Measurements from ENCODE around the gene VWF.

Gene VWF

DNA sequence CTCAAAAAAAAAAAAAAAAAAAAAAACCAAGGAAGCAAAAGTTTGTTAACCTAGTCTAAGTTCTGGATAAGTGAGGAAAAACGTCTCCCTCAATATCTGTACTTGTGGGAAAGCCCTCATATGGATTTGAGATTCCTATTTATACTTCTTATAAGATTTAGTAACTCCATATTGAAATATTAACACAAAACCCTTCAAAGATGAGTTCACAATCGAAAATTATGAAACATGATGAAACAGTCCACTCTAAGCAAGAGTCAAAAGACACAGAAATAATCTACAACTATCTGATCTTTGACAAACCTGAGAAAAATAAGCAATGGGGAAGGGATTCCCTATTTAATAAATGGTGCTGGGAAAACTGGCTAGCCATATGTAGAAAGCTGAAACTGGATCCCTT lies 25.2 kb downstream of the VWF start:
- DNase-seq: no peak

DNA sequence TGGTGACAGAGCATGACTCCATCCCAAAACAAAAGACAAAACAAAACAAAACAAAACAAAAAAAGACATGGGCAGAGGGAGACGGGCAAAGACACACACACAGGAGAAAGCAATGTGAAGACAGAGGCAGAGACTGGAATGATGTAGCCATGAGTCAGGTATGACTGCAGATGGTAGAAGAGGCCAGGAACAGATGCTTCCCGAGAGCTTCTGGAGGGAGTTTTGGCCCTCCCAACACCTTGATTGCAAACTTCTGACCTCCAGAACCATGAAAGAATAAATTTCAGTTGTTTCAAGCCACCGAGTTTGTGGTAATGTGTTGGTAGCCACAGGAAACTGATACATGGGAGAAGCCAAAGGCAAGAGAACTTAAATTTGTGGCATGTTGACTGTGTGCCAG lies 27.1 kb downstream of the VWF start:
- no peak for DNase-seq

DNA sequence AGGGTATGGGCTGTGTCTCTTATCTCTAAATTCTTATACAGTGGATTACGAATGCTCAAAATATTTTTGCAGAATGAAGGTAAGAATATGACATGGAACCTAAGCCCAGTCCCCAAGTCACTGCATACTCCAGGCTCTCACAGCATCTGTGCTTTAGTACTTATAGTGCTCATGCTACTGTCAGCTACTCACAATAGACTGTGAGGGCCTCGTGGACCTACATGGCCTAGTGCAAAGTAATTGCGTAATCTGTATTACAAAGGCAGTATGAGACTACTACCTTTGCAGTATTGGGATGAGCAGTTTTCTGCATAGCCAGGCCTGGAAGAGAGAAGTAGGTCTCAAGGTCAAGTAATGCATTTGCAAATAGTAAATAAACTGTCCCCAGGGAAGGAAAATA lies 27.9 kb downstream of the VWF start:
- DNase-seq: no peak

DNA sequence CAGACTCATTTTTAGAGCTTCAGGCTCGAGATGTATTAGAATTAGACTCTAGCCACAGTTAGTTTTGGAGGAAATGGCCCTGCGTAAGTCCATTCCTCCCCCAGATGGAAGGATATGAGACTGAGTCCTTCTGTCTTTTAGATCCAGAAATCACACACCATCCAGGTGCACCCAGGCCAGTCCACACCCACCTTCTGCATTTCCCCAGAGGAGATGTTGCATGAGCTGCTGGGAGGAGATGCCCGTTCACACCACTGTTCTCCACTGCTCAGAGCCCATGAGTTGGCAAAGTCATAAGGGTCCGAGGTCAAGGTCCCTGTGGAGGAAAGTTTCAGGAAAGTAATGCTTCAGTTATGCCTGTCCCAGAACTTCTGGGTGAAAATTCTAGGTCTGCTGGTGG lies 29.2 kb downstream of the VWF start:
- DNase-seq: no peak

DNA sequence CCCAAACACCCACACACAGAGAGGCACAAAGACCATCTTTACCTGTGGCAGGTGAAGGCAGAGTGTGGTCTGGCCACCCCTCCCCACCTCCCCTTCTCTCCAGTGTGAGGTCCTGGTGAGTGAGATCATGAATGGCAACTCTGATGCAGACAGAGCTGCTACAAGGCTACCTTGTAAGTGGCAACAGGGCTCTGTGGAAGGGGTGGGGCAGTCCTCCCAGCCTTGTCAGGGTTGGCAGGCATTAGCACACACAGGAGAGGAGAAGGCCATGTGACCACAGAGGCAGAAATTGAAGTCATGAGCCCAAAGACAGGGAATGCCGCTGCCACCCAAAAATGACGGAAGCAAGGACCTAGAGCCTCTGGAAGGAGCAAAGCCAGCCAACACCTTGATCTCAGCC lies 30.7 kb downstream of the VWF start:
- DNase-seq: no peak

DNA sequence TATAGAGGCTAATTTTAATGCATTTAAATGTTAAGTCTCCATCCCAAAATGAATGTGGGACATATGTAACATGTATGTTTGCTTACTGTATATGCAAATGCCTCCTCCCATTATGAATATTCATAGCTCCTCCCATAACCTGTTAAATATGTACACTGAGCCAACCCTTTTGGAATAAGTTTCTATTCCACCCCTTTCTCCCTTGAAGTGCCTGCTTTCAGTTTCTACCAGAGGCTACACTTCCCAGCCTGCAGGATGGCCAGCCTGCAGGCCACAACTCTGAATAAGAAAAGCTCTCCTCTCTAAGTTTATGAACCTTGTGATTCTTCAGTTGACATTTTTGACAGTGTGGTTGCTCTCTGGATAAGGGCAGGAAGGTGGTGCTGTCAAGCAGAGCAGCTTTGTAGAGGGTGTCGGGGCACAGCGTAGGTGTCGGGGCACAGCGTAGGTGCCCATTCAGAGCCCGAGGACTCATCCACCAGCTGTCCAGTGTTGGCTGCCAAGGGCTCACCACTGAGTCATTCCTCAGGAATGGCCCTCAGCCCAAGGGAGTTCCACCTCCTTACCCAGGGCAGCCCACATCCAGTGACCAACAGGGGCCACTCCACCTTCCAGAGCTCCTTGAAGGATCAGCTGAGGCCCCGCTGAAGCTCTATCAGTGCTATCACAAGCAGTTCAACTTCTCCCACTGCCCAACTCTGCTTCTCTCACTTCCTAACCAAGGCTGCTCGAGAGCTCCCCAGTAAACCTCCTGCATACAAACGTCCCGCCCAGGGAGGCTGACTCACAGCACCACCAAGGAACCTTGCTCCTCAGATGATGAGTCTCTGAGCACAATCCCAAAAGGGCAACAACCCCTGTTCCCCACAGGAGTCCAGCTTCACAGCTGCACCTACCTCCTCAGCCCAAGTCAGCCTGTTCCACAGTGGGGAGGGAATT lies 31.4 kb downstream of the VWF start:
- peak in 1 of 2 donors; percentile 41 for DNase-seq

DNA sequence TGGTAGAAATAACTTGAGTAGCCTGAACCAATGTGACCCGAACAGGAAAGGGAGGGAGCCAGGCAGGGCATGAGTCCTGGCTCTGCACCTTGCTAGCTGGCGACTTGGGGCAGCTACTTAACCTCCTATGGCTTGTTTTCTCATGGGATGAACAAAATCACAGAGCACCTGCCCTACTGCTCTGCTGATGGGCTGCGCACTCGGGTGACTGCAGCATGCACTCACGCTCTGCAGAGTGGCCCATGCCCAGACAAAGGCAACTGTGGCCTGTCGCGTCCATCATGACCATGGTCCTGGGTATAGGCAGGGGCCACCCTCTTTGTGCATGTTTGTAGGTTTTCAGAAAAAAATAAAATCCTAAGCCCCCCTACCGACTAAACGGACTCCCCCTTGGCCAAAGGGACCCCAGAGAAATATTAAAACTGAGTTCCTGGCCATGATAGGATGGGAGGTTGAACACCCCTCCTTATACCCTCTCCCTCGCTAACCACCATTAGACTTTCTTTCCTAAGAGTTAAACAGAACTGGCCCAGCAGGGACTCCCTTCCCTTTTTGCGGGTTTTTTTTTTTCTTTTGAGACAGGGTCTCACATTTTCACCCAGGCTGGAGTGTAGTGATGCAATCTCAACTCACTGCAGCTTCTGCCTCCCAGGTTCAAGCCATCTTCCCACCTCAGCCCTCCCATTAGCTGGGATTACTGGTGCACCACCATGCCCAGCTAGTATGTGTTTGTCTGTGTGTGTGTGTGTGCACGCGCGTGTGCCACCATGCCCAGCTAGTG lies 32.5 kb downstream of the VWF start:
- DNase-seq: no peak

DNA sequence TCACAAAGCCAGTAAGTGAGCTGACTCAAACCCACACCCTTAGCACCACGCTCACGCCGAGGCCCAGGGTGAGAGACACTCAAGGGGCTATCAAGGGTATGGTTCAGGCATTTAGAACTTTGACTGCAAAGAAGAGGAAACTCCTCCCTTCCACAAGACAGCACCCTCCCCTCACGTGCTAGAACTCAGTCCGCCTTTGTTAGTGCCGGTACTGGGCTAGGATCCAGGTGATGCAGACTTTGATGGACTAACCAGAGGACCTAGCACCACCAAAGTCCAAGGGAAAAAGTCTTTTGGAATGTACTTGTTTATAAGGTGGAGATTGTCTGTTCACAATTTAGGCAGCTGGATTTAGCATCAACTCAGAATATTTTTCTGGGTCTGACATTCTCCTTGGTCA lies 33.7 kb downstream of the VWF start:
- DNase-seq: no peak

DNA sequence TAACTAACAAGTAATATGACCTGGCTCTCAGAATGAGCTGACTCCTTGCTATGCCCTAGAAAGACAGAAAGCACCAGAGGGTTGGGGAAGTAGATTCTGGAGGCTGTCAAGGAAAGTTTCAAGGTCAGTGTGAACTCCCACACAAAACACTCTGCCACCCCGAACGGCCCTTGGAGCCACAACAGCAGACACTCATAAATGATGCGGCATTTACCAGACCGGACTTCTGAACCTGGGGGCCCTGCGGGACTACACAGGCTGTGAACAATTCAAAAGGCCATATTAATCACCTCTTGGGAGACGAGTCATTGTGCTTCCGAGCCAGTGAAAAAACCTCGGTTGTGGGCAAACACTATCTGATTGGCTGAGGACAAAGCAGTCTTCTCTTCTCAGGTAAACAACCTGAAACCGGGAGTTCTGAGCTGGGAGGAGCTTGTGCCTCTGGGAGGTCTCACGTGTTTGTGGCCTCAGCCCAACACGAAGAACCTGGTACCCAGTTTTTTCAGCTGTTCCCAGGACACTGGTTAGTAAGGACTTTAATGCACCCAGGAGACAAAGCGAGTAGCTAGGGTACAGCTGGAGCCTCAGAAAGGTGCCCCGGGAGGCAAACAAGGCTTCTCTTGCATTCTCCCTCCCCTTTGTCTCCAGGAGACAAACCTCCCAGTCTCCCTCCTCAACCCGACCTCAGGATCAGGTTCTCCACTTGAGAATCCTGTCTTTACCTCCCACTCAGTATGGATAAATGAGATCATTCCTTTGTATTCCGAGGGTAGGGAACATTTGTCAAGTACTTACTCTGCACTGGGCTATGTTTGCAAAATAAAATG lies 35.3 kb downstream of the VWF start:
- no peak for DNase-seq

DNA sequence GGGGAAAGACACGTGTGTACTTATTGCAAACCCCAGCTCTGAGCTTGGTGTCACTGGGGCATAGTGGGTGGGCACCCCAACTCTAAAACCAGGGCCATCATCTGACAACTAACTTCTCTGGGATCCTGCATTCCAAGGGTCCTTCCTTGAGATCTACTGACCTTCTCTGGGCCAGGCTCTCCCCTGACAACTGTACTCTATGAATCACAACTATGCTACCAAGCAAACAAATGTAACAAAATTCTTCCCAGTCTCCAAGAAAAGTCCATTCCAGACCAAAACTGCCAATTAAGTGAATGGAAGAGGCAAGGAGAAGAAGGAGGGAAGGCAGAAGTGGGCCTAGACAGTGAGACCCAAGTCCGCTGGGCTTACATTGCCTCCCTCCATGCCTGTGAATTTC lies 38.2 kb downstream of the VWF start:
- DNase-seq: no peak

DNA sequence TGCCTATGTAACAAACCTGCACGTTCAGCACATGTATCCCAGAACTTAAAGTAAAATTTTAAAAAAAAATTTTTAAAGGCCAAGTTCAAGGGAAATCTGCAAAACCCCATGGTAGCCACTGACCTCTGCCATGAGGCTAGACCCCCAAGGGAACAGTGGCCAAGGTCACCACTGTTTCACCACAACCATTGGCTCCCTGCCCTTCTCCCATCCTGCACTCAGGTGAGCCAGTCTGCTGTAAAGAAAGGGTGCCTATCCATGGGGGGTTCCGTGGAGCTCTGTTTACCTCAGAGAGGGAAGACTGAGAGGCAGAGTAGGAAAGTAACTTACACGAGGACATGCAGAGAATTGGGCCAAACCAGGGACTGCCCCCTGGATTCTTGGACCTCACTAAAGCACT lies 38.6 kb downstream of the VWF start:
- no peak for DNase-seq

DNA sequence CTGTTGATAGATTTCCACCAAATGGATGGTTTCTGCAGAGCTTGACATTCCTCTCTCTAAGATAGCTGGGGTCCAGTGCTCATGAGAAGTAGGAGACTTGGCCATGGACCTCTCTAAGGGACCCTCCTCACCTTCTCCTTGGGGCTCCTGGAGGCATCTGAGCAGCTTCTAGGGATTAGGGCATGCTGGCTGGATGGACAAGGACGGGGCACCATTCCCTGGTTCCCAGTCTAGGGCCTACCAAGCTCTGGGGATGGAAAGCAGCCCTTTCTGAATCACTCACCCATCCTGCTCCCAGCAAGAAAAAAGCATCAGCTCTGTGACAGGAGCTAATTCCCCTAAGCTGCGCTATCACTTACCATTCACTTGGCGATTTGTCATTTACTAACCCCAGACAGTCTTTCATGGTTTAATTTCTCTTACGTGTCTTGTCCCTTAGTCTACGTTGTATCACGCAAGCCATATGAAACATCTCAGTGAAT lies 39.5 kb downstream of the VWF start:
- DNase-seq: no peak

DNA sequence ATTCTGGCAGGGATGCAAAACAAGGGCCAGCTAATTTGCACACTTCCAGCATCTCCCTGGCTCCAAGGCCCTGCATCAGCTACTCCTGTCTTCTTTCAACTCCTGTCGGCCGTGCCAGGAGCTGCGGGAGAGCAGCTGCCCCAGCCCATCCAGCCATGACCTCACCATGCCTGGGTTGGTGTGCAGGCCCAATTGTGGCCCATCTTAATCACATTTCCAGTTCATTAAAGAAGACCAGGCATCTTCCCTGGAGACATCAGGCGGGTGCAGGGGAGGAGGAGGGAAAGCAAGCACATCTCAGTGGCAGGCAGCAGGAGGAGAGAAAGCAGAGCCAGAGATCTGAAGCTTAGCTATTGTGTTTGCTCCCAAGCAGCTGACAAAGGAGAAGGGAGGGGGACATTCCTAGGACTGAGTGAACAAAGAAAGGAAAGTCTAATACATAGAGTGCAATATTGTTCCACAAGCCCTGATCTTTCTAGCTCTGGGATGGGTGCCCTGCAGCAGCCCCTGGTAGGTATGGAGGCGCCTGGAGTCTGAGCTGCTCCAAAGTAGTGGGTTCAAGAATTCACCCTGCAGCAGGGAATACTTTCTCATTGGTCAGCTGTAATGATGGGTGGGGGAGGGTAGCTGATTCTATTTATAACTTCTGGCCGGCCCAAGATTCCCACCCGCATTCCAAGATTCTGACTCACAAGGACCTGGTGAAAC lies 40.1 kb downstream of the VWF start:
- DNase-seq: no peak

DNA sequence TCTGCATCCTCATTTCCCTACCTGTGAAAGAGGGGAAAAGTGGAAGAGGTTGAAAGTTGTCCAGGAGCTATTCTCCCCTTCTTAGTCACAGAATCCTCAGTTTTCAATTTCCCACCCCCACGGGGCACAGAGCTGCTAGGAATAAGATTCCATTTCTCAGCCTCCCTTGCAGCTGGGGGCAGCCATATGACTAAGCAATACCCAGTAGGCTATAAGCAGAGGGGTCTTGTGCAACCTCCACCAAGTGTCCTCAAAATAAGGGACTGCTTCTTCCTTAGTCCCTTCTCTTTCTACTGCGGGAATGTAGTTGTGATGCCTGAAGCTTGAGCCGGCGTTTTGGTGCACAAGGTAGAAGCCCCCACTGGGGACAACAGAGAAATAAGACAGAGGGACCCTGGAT lies 40.9 kb downstream of the VWF start:
- DNase-seq: no peak

DNA sequence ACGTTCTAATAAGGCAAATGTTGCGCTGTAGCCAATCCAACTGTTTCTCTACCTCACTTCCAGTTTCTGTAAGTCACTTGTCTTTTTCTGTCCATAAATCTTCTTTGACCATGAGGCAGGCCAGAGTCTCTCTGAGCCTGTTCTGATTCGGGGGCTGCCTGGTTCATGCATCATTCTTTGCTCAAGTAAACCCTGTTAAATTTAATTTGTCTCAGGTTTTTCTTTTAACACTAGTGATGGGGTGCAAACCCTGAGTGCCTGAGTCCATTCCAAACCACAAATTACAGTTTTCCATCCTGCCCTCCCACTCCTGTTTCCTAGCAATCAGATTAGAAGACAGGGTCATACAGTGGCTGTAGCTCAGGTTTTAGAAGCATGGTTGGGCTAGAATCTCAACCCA lies 41.9 kb downstream of the VWF start:
- no peak for DNase-seq

DNA sequence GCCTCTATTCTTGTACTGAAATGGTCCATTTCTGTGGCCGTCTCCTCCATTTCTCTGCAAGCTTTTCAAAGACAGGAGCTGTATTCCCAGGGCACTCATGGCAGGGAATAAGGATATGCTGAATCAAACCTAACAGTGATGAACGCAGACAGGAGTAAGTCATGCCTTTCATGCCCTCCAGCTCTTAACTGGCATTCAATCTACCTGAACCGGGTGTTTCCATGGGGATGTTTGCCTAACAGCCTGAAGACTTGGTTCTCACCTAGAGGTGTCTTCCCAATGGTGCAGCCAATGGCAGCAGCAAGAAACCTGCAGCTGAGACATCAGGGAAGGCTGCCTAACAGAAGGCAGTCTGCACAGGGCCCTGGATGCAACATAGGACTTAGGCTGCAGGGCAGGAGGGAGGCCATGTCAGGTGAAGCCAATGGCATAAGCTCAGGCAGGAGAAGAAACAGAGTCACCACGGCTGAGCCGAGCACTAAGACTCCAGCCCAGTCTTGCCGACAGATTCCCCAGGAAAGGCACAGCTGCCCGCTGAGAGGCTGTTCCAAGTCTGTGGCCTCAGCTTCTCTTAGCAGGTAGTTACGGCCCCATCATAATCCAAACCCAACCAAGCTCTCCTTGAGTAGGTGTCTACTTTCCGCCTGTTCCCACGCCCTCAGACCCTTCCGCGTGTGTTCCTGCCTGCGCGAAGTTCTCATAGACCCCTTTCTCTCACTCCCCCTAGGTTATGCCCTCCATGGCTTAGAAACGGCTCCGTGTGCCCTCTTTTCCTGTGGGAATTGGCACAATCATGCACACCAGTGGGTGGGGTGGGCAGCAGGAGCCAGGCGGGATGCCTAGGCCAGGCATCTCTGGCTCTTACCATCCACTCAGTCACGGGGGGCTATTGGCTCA lies 44.1 kb downstream of the VWF start:
- DNase-seq: no peak

DNA sequence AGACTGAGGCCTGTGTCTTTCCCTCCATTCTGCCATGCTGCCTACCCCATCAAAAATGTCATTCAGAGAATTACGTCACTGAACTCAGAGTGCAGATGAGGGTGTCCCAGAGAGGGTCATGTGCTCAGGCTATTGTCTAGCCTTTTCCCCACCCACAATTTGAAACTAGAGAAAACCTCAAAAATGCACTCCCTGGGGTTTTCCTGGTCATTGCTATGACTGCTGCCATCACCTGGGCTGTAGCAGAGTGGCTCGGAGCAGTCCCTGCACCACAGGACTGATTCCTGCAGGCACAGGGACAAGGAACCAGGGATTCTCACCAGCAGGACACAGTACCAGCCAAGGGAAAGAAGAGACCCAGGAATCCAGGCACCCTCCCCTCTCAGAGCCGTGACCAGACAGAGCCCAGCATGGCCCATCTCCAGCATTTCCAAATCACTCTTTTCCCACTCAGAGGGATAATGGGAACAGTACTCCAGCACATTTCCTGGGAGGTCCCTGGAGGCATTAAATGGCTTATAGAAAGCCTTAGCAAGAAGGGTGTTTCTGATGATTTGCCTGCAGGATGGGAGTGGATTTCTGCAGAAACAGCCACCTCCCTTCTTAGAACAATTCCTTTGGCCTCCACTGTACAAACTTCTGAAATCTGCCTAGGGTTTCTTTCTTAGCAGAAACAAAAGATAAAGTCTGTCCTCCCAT lies 45.9 kb downstream of the VWF start:
- no peak for DNase-seq

DNA sequence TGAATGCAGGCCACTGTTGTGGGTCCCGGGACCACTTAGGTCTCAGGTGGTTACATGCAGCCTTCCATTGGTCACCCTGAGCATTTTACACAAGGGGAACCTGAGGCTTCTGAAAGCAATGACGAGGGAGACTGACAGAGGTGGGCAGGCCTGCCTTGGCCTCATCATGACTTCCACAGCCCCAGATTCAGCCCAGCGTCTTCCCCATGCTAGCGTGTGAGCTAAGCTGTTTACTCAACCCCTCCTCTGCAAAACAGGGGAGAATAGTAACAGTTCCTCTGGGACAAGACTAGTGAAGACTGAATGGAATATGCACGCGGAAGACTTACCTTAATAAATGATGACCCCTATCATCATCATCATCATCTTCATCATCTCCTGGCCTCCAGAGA lies 46.8 kb downstream of the VWF start:
- no peak for DNase-seq

DNA sequence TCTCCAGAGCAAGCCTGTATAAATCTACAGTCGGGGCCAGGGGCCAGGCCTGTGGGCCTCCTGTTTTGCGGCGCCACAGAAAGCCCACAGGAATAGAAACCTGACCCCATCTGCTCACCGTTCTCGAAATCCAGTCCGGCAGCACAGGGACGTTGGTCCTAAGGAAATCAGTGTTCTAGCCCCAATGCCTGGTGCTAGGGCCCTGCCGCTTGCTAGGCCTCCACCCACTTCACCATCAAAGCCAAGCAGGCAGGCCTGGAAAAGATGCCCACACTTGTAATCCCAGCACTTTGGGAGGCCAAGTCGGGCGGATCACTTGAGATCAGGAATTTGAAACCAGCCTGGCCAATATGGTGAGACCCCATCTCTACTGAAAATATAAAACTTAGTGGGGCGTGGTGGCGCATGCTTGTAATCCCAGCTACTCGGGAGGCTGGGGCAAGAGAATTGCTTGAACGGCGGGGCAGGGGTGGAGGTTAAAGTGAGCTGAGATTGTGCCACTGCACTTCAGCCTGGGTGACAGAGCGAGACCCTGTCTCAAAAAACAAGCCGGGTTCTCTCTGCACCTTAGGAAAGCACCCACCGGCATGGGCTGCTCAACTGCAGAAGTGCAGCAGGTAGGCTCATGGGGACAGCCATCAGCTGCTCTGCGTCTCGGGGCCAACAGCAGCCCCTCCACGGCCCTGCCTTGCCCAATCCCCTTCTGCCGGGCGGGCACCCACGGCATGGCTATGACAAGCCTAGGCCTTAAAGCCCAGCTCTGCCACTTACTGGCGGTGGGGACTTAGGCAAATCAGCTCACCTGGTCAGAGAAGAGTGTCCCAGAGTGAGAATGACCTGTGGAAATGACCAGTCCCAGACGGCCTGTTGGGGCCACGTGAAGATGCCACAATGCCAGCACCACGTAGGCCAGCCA lies 47.4 kb downstream of the VWF start:
- DNase-seq: no peak

DNA sequence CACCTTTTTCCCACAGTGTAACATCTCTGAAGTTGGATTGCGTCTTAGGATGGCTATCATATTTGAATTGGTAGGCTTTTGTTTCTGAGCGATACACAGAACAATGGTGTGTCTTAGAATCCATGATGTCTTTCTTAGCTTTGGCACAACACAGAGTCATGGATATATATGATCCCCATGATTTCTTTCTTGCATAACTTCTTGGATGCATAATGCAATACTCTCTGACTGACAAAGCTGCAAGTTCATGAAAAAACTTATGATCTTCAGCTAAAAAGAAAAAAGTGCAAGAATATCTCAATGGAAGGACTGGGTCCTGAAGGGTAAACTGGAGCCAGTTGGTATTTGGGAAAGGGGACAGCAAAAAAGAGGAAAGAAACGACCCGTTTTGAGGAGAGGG lies 48.1 kb downstream of the VWF start:
- DNase-seq: no peak
